IPS-18c (cell line): Measurements from ENCODE around the gene PGM1.

Experiments
- H3K4me3 ChIP-seq: 2 replicates; pipeline ENCODE4 v1.7.0; 2013; ENCODE audit warnings: low read depth, mild to moderate bottlenecking, low read length, moderate library complexity; ENCODE audit not compliant: insufficient read depth
- H3K9me3 ChIP-seq: one replicate; pipeline ENCODE4 v1.6.1; 2013; ENCODE audit warnings: mild to moderate bottlenecking, low read length, moderate library complexity; ENCODE audit not compliant: control insufficient read depth, insufficient read depth

The PGM1 gene

DNA sequence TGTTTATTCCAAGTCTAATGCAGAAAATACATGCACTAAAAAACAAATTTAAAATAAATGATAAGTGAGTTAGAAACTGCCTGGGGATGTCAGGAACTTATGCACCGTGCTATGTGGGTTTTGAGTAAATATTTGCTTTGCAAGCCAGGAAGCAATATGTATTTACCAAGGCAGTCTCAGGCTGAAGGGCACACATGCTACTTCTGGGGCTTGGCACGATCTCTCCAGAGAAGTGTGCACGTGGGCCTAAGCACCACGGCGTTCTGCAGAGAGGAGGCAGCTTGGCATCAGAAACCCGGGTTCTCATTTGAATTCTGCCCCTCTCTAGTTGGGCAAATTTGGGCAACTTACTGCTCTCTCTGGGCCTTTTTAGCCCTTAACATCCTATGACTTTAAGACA, 108.0 kb downstream of the PGM1 start:
- H3K9me3 ChIP-seq, result no peaks in the 10 kb centered on the region
- H3K4me3 ChIP-seq, result no peak overlapping the region

DNA sequence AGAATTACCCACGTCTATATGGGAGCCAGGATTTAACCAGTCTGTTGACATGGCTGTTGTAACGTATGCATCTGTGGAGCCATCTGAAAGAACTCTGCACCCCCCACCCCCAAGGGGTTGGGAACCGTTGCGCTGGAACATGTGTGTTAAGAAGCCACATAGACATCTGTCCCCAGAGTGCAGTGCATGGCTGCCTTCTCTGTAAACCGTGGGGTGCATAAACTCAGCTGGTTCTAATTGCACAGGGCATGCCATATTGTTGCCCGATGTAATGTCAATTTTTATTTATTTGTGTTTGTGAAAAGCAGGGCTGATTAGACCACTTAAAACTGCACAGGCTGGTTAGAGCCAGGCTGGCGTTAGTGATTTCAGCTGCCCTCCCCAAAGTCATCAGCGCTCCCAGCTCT, 110.5 kb downstream of the PGM1 start:
- Histone ChIP-seq H3K9me3 (no peaks in the 10 kb centered on the region), H3K4me3 (no peak overlapping the region)

DNA sequence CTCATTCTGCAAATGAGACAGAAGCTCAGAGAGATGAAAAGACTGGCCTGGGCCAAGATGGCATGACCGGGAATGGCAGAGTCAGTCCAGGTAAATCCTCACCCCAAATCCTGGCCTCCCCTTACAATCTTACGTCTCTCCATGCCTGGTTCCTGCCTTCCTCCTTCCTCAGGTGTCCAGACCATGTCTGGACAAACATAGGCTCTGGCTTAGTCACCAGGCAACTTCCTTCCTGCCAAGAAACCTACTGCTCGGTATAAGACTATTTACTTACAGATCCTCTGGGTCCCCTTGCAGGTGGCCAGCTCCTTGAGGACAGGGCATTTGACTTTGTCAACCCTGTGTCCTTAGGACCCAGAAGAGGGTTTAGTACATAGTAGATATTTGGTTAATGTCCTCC, 111.2 kb downstream of the PGM1 start:
- no peaks in the 10 kb centered on the region for H3K9me3 ChIP-seq
- H3K4me3 ChIP-seq, result no peak overlapping the region

DNA sequence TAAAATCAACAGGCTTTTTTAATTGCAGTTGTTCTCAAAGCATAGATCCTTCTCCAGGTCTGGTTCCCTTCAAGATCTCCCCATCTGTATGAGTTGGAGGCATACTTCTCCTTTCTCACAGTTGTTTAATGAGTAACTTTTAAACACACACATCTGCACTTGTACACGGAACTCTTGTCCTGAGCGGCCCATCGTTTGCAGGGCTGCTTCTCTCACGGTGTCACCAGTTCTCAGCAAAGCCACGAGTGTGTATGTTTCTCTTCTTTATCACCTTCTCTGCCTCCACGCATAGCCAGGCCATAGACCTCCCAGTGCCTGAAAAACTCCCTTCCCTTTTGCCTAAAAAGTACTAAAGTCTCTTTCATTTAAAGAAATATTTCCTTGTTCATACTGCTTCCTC, 111.9 kb downstream of the PGM1 start:
- H3K9me3 ChIP-seq, result no peaks in the 10 kb centered on the region

DNA sequence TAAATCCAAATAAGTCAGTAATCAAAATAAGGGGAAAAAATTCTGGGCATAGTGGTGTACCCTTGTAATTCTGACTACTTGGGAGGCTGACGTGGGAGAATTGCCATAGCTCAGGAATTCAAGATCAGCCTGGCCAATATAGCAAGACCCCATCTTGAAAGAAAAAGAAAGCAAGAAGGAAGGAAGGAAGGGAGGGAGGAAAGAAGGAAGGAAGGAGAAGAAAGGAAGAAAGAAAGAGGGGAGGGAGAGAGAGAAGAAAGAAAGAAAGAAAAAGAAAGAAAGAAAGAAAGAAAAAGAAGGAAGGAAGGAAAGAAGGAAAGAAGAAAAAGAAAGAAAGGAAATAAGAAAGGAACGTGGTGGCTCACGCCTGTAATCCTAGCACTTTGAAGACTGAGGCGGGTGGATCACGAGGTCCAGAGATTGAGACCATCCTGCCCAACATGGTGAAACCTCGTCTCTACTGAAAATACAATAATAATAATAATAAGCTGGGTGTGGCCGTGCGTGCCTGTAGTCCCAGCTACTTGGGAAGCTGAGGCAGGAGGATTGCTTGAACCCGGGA, 116.1 kb downstream of the PGM1 start:
- H3K9me3 ChIP-seq, result no peaks in the 10 kb centered on the region
- H3K4me3 ChIP-seq, result no peak overlapping the region

More for the DNA sequence above, 111.9 kb downstream of the PGM1 start:
- H3K4me3 ChIP-seq, result no peak overlapping the region
